ENCODE measurements around the gene S1PR4. TPM values are rescaled to one million over a fixed set of nuclear protein-coding genes. Genes with fewer than 3 reads are reported as not detected.

Gene S1PR4
- total and polyA plus RNA-seq, 7 experiments from 2014 or later: 61.0 to 589 (median 213) TPM

DNA sequence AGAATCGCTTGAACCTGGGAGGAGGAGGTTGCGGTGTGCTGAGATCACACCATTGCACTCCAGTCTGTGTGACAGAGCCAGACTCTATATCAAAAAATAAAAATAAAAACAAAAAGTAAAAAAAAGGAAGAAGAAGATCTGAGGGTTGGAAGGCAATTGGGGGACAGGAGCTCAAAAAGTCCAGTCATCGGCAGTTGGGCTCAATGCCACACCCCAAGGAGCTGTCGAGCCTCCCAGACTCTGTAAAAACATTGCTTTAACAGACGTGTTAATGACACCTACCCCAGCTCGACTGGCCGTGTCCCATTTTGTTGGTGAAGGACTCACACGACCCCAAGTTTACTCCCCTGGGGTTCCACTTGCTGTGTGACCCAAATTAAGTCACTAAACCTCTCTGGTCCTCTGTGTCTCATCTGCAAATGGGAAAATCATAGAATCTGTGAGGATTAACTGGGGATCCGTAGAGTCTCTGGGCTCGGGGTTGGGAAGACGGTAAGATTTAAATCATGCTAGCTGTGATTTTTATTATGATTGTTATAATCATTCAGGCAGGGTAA, 35.7 kb upstream of the S1PR4 start:
- H3K9me3 Mint-ChIP-seq: peaks cover 0 to 8% (median 5%) of the 10 kb centered on the region in 11 donors
- H3K4me1 Mint-ChIP-seq: peaks cover 0 to 46% (median 6%) of the 10 kb centered on the region in 7 donors
- Histone ChIP-seq H3K27ac (ENCODE audit: low read depth, low read length) (no peak overlapping the region), H3K4me1 (ENCODE audit: control insufficient read depth in 2 of 2, insufficient read depth in 2 of 2, low read length in 2 of 2) (no peaks in the 10 kb centered on the region), H3K9me3 (ENCODE audit: control insufficient read depth in 2 of 3, low read length in 3 of 3) (no peaks in the 10 kb centered on the region), H3K36me3 (ENCODE audit: control insufficient read depth in 2 of 3, insufficient read depth in 3 of 3, low read length in 3 of 3) (no peaks in the 10 kb centered on the region), H3K4me3 (ENCODE audit: low read length) (no peak overlapping the region), H3K27me3 (ENCODE audit: control insufficient read depth in 2 of 2, insufficient read depth in 2 of 2, low read length in 2 of 2) (no peaks in the 10 kb centered on the region)
- H3K27ac Mint-ChIP-seq: peak overlapping the region in 1 of 9 donors; percentile 81
- ChIA-PET CTCF (interaction anchor here (0.6 kb wide), 1 partner anchor 106 kb away, joined by 3 read pairs; no protein-coding TSS in a partner anchor), POLR2A (no interaction called here)
- ATAC-seq: no peak
- peak overlapping the region in 1 of 10 donors; percentile 55 for H3K4me3 Mint-ChIP-seq
- peaks cover 0 to 26% (median 0%) of the 10 kb centered on the region in 5 donors for H3K36me3 Mint-ChIP-seq
- H3K27me3 Mint-ChIP-seq: peaks cover 0 to 5% (median 0%) of the 10 kb centered on the region in 5 donors
- DNase-seq: no peak
- intact Hi-C loops (cut with micrococcal nuclease): no loop called here

DNA sequence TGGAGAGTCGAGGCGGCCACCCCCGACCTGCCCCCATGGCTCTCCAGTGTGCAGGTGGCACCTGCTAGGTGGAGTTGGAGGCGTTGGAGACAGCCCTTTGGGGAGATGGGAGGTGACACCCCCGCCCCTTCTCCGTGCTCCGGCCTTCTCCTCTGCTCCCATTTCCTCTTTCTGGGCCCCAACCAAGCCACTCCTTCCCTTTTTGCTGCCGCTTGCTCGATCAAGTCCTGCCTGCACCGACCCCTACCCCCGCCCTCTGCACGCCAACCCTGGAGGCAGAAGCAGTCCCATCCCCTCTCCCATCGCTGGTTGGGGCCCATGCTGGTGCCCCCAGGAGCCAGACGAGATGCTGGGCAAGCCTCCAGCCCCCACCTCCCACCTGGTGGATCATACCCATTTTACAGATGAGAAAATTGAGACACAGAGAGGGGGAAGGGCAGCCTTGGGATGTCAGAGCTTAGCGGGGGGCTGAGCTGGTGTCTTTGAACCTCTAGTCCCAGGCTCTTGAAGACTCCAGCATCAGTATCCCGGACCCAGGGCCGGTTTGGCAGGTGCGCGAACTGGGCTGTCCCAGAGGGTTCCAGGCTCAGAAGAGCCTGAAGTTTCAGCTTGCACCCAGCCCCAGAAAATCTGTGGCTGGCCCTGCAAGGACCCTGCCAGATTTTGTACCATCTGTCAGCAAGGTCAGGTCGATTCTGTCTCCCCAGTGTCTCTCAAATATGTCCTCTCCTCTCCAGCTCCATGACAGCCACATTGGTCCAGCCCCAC, 32.5 kb upstream of the S1PR4 start:
- no peak for ATAC-seq
- no peak for DNase-seq
- CTCF ChIA-PET: interaction anchor here (0.7 to 2.4 kb wide), 6 partner anchors 16 to 42 kb away, joined by 3 to 17 read pairs (median 6); no protein-coding TSS in a partner anchor
- no peak overlapping the region for H3K27ac ChIP-seq (ENCODE audit: low read depth, low read length)
- H3K9me3 ChIP-seq (ENCODE audit: control insufficient read depth in 2 of 3, low read length in 3 of 3): no peaks in the 10 kb centered on the region
- POLR2A ChIA-PET: interaction anchor here (0.6 to 0.7 kb wide), 2 partner anchors 34 to 67 kb away, joined by 3 to 6 read pairs; no protein-coding TSS in a partner anchor
- Mint-ChIP-seq H3K4me1 (peaks cover 0 to 45% (median 0%) of the 10 kb centered on the region in 7 donors), H3K9me3 (no peaks in the 10 kb centered on the region), H3K4me3 (peak overlapping the region in 1 of 10 donors; percentile 56), H3K27me3 (no peaks in the 10 kb centered on the region), H3K27ac (peak overlapping the region in 3 of 9 donors; percentile 21 to 78 (median 65)), H3K36me3 (peaks cover 0 to 34% (median 0%) of the 10 kb centered on the region in 5 donors)
- no peaks in the 10 kb centered on the region for H3K36me3 ChIP-seq (ENCODE audit: control insufficient read depth in 2 of 3, insufficient read depth in 3 of 3, low read length in 3 of 3)
- H3K27me3 ChIP-seq (ENCODE audit: control insufficient read depth in 2 of 2, insufficient read depth in 2 of 2, low read length in 2 of 2): no peaks in the 10 kb centered on the region
- no peaks in the 10 kb centered on the region for H3K4me1 ChIP-seq (ENCODE audit: control insufficient read depth in 2 of 2, insufficient read depth in 2 of 2, low read length in 2 of 2)
- intact Hi-C loops (cut with micrococcal nuclease): loop anchor here (1.0 kb wide), 3 partner anchors 9 to 32 kb away; partner anchors contain the start of gene S1PR4 (in 1 of the 2)
- H3K4me3 ChIP-seq (ENCODE audit: low read length): no peak overlapping the region

DNA sequence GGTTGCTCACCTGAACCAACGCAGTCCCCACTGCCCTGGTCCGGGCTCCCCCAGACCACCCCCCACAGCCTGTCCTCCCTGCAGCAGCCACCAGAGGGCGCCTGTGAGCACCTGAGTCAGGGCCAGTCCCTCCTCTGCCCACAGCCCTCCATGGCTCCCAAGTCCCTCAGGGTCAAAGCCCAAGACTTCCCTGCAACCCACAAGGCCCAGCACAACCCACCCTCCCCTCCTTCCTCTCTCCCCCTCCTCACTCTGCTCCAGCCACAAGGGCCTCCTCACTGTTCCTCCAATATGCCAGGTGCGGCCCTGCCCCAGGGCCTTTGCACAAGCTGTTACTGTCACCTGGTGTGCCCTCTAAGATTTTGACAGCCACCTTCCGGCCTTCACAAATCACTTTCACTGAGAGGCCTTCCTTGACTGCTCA, 31.9 kb upstream of the S1PR4 start:
- H3K36me3 Mint-ChIP-seq: peaks cover 0 to 34% (median 0%) of the 10 kb centered on the region in 5 donors
- H3K36me3 ChIP-seq (ENCODE audit: control insufficient read depth in 2 of 3, insufficient read depth in 3 of 3, low read length in 3 of 3): no peaks in the 10 kb centered on the region
- no peaks in the 10 kb centered on the region for H3K9me3 ChIP-seq (ENCODE audit: control insufficient read depth in 2 of 3, low read length in 3 of 3)
- H3K27ac ChIP-seq (ENCODE audit: low read depth, low read length): no peak overlapping the region
- ATAC-seq (peak; percentile 63), DNase-seq (peak; percentile 32 to 81 (median 59))
- peaks cover 0 to 41% (median 0%) of the 10 kb centered on the region in 7 donors for H3K4me1 Mint-ChIP-seq
- H3K4me1 ChIP-seq (ENCODE audit: control insufficient read depth in 2 of 2, insufficient read depth in 2 of 2, low read length in 2 of 2): no peaks in the 10 kb centered on the region
- no peaks in the 10 kb centered on the region for H3K27me3 ChIP-seq (ENCODE audit: control insufficient read depth in 2 of 2, insufficient read depth in 2 of 2, low read length in 2 of 2)
- no peak overlapping the region for H3K4me3 ChIP-seq (ENCODE audit: low read length)
- no peaks in the 10 kb centered on the region for H3K27me3 Mint-ChIP-seq
- POLR2A ChIA-PET: interaction anchor here (0.6 to 0.7 kb wide), 2 partner anchors 33 to 67 kb away, joined by 3 to 6 read pairs; no protein-coding TSS in a partner anchor
- CTCF ChIA-PET: interaction anchor here (0.5 to 2.4 kb wide), 9 partner anchors 15 to 104 kb away, joined by 3 to 17 read pairs (median 4); no protein-coding TSS in a partner anchor
- no peaks in the 10 kb centered on the region for H3K9me3 Mint-ChIP-seq
- H3K4me3 Mint-ChIP-seq: peak overlapping the region in 1 of 10 donors; percentile 56
- H3K27ac Mint-ChIP-seq: peak overlapping the region in 4 of 9 donors; percentile 21 to 78 (median 56)
- intact Hi-C loops (cut with micrococcal nuclease): loop anchor here (1.0 kb wide), 3 partner anchors 9 to 32 kb away; partner anchors contain the start of gene S1PR4 (in 1 of the 2)

DNA sequence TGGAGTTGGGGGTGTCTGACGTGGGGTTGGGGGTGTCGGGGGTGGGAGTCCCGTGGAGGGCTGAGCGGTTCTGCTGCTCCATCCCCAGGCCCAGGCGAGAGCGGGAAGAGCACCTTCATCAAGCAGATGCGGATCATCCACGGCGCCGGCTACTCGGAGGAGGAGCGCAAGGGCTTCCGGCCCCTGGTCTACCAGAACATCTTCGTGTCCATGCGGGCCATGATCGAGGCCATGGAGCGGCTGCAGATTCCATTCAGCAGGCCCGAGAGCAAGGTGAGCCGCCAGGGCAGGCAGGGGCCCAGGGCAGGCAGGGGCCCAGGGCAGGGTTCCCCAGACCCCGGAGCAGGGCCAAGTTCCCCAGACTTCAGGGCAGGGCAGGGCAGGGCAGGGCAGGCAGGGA, 30.1 kb upstream of the S1PR4 start:
- intact Hi-C loops (cut with micrococcal nuclease): no loop called here
- Histone ChIP-seq H3K4me1 (ENCODE audit: control insufficient read depth in 2 of 2, insufficient read depth in 2 of 2, low read length in 2 of 2) (no peaks in the 10 kb centered on the region), H3K9me3 (ENCODE audit: control insufficient read depth in 2 of 3, low read length in 3 of 3) (peaks cover 0 to 1% (median 0%) of the 10 kb centered on the region in 3 experiments), H3K36me3 (ENCODE audit: control insufficient read depth in 2 of 3, insufficient read depth in 3 of 3, low read length in 3 of 3) (no peaks in the 10 kb centered on the region), H3K27ac (ENCODE audit: low read depth, low read length) (no peak overlapping the region), H3K27me3 (ENCODE audit: control insufficient read depth in 2 of 2, insufficient read depth in 2 of 2, low read length in 2 of 2) (no peaks in the 10 kb centered on the region), H3K4me3 (ENCODE audit: low read length) (no peak overlapping the region)
- peaks cover 0 to 31% (median 0%) of the 10 kb centered on the region in 5 donors for H3K36me3 Mint-ChIP-seq
- POLR2A ChIA-PET: no interaction called here
- no peaks in the 10 kb centered on the region for H3K9me3 Mint-ChIP-seq
- H3K27ac Mint-ChIP-seq: no peak overlapping the region
- no peak overlapping the region for H3K4me3 Mint-ChIP-seq
- ATAC-seq: no peak
- H3K27me3 Mint-ChIP-seq: no peaks in the 10 kb centered on the region
- CTCF ChIA-PET: no interaction called here
- no peak for DNase-seq
- peaks cover 0 to 27% (median 0%) of the 10 kb centered on the region in 7 donors for H3K4me1 Mint-ChIP-seq

DNA sequence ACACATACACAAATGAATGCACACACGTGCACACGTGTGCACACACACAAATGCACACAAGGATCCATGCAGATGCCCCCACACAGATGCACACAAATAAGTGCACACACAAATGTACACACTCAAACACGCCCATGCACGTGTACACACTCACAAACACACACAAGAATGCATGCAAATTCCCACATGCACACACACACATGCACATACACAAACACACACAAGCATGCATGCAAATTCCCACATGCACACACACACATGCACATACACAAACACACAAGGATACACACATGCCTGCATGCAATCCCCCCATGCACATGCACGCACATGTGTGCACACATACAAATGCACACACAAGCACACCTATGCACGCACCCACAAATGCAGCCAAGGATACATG, 29.5 kb upstream of the S1PR4 start:
- CTCF ChIA-PET: interaction anchor here (0.9 kb wide), 1 partner anchor 11 kb away, joined by 4 read pairs; no protein-coding TSS in a partner anchor
- no peak for ATAC-seq

More for the DNA sequence above, 29.5 kb upstream of the S1PR4 start:
- Histone ChIP-seq H3K36me3 (ENCODE audit: control insufficient read depth in 2 of 3, insufficient read depth in 3 of 3, low read length in 3 of 3) (no peaks in the 10 kb centered on the region), H3K27ac (ENCODE audit: low read depth, low read length) (no peak overlapping the region), H3K4me1 (ENCODE audit: control insufficient read depth in 2 of 2, insufficient read depth in 2 of 2, low read length in 2 of 2) (peaks cover 0 to 5% of the 10 kb centered on the region in 2 donors), H3K27me3 (ENCODE audit: control insufficient read depth in 2 of 2, insufficient read depth in 2 of 2, low read length in 2 of 2) (no peaks in the 10 kb centered on the region), H3K9me3 (ENCODE audit: control insufficient read depth in 2 of 3, low read length in 3 of 3) (peaks cover 0 to 6% (median 0%) of the 10 kb centered on the region in 3 experiments), H3K4me3 (ENCODE audit: low read length) (no peak overlapping the region)
- POLR2A ChIA-PET: no interaction called here
- DNase-seq: no peak
- Mint-ChIP-seq H3K9me3 (no peaks in the 10 kb centered on the region), H3K27me3 (no peaks in the 10 kb centered on the region), H3K27ac (no peak overlapping the region), H3K4me1 (peaks cover 0 to 25% (median 0%) of the 10 kb centered on the region in 7 donors), H3K4me3 (no peak overlapping the region), H3K36me3 (peaks cover 0 to 31% (median 0%) of the 10 kb centered on the region in 5 donors)
- intact Hi-C loops (cut with micrococcal nuclease): no loop called here

Data from naive thymus-derived CD4-positive, alpha-beta T cell (primary cell).